BE2C (cell line): Measurements from ENCODE around the gene ARHGEF12.

Source experiments
- DNase-seq: peaks from one replicate; pipeline ENCODE4 v3.0.0-alpha.2; 2020
- H3K27me3 ChIP-seq: fragments of 250-450 bp; sonication (Bioruptor Pico); 2 replicates; pipeline ENCODE4 v1.5.1; 2020; ENCODE audit warnings: mild to moderate bottlenecking
- H3K36me3 ChIP-seq: fragments of 250-450 bp; sonication (Bioruptor Pico); 2 replicates; pipeline ENCODE4 v1.5.1; 2020; ENCODE audit warnings: mild to moderate bottlenecking
- H3K4me1 ChIP-seq: fragments of 250-450 bp; sonication (Bioruptor Pico); 2 replicates; pipeline ENCODE4 v1.5.1; 2020
- H3K4me3 ChIP-seq: 2 replicates; pipeline ENCODE4 v1.5.1; 2011; ENCODE audit warnings: low read depth, low read length
- H3K9me3 ChIP-seq: fragments of 250-450 bp; sonication (Bioruptor Pico); 2 replicates; pipeline ENCODE4 v1.5.1; 2020
- TF ChIP-seq, protein P1 (sequence below): IDR thresholded peaks from 2 replicates; pipeline ENCODE4 v1.5.1; 2012; ENCODE audit warnings: mild to moderate bottlenecking, low read depth, low read length

Gene ARHGEF12

GRCh38 chr11:120473503-120473902 lies 137.3 kb downstream of the ARHGEF12 start:
- Histone ChIP-seq H3K9me3 (no peaks in the 10 kb centered on the region), H3K4me3 (no peak overlapping the region), H3K36me3 (peaks cover 26% of the 10 kb centered on the region), H3K27me3 (no peaks in the 10 kb centered on the region), H3K4me1 (no peaks in the 10 kb centered on the region)
- TF ChIP-seq, protein P1, sequence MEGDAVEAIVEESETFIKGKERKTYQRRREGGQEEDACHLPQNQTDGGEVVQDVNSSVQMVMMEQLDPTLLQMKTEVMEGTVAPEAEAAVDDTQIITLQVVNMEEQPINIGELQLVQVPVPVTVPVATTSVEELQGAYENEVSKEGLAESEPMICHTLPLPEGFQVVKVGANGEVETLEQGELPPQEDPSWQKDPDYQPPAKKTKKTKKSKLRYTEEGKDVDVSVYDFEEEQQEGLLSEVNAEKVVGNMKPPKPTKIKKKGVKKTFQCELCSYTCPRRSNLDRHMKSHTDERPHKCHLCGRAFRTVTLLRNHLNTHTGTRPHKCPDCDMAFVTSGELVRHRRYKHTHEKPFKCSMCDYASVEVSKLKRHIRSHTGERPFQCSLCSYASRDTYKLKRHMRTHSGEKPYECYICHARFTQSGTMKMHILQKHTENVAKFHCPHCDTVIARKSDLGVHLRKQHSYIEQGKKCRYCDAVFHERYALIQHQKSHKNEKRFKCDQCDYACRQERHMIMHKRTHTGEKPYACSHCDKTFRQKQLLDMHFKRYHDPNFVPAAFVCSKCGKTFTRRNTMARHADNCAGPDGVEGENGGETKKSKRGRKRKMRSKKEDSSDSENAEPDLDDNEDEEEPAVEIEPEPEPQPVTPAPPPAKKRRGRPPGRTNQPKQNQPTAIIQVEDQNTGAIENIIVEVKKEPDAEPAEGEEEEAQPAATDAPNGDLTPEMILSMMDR = no peak
- DNase-seq = no peak

- Histone ChIP-seq H3K36me3 (peaks cover 63% of the 10 kb centered on the region), H3K4me1 (peaks cover 3% of the 10 kb centered on the region; the same call in 1 of the 2 replicates), H3K27me3 (no peaks in the 10 kb centered on the region), H3K4me3 (no peak overlapping the region), H3K9me3 (no peaks in the 10 kb centered on the region)
- TF ChIP-seq, protein P1 = no peak
- peak; percentile 18 for DNase-seq
These were observed 145.9 kb downstream of the ARHGEF12 start for GRCh38 chr11:120482149-120482548.

- H3K36me3 ChIP-seq = peaks cover 44% of the 10 kb centered on the region
- H3K4me3 ChIP-seq = no peak overlapping the region
- TF ChIP-seq, protein P1 = no peak
- no peak for DNase-seq
- no peaks in the 10 kb centered on the region for H3K27me3 ChIP-seq
- H3K4me1 ChIP-seq = peaks cover 3% of the 10 kb centered on the region; the same call in 1 of the 2 replicates
- no peaks in the 10 kb centered on the region for H3K9me3 ChIP-seq
These were observed 148.5 kb downstream of the ARHGEF12 start for GRCh38 chr11:120484722-120485121.

DNA sequence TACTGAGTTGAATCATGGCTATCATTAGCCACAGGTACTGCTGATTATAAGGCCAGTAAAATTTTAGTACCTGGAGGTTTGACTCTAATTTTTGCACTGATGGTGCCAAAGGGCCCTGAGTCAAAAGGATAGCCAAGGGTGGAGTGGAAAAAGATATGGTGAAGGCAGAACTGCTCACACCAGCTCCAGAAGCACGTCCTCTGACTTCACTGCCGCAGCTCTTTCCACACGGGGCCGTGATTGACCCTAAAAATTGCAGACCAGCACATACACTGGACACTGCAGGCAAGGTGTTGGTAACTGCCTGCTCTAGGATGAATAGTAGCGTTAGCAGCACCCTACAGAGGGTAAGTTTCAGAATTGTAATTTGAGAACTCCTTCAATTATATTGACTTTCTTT lies 149.9 kb downstream of the ARHGEF12 start:
- no peak overlapping the region for H3K4me3 ChIP-seq
- peaks cover 31% of the 10 kb centered on the region for H3K36me3 ChIP-seq
- peaks cover 3% of the 10 kb centered on the region; the same call in 1 of the 2 replicates for H3K4me1 ChIP-seq
- no peaks in the 10 kb centered on the region for H3K27me3 ChIP-seq
- no peak for DNase-seq
- TF ChIP-seq, protein P1 = no peak
- H3K9me3 ChIP-seq = no peaks in the 10 kb centered on the region

GRCh38 chr11:120489799-120490198 lies 153.6 kb downstream of the ARHGEF12 start:
- no peaks in the 10 kb centered on the region for H3K4me1 ChIP-seq
- no peak overlapping the region for H3K4me3 ChIP-seq
- no peaks in the 10 kb centered on the region for H3K9me3 ChIP-seq
- peaks cover 10% of the 10 kb centered on the region for H3K36me3 ChIP-seq
- H3K27me3 ChIP-seq = no peaks in the 10 kb centered on the region
- no peak for DNase-seq
- TF ChIP-seq, protein P1 = no peak

GRCh38 chr11:120492486-120492885 lies 156.3 kb downstream of the ARHGEF12 start:
- Histone ChIP-seq H3K36me3 (no peaks in the 10 kb centered on the region), H3K27me3 (no peaks in the 10 kb centered on the region), H3K4me3 (no peak overlapping the region), H3K4me1 (no peaks in the 10 kb centered on the region), H3K9me3 (no peaks in the 10 kb centered on the region)
- DNase-seq = no peak
- TF ChIP-seq, protein P1 = no peak
